Stimulated activated CD4-positive, alpha-beta T cell treated with anti-CD3 and anti-CD28 coated beads, Interleukin-4, amount 100 ng/mL, for 24 hours (primary cell): ENCODE measurements around the gene COX8C.

Source experiments
- DNase-seq: peaks from one replicate; pipeline ENCODE4 v3.0.0-alpha.2; 2020

COX8C gene, protein sequence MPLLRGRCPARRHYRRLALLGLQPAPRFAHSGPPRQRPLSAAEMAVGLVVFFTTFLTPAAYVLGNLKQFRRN

DNA sequence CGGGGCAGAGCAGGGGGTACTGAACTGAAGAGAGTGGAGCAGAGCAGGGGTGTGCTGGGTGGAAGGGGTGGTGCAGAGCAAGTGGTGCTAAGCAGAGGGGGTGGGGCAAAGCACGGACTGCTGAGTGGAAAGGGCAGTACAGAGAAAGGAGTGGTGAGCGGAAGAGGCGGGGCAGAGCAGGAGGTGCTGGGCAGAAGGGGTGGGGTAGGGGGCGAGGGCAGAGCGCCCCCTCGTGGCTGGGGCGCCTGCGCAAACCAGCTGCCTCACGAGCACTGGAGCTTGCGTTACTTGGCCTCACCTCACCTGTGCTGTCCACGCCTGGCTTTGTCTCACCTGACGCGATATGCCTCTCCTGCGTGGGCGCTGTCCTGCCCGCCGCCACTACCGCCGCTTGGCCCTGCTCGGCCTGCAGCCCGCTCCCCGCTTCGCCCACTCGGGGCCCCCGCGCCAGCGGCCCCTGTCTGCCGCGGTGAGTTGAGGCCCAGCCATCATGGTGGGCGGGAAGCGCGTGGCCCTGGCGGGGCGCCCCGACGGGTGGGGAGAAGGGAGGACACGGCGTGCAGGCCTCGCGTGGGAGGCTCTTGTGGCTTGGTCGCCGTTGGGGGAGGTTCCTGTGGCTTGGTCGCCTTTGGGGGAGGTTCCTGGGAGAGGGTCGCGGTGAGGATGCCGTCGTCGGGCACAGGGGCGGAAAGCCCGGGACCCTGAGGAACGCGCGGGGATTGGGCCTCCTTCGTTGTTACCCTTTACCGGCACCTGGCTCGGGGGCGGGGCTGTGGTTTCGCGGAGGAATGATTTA lies at the start of gene COX8C:
Gene COX8C, plus strand, starts transcription at position 257 of the 796 bp plus-strand sequence. Its CDS starts 87 bp downstream, at position 344.
- DNase-seq: no peak

DNA sequence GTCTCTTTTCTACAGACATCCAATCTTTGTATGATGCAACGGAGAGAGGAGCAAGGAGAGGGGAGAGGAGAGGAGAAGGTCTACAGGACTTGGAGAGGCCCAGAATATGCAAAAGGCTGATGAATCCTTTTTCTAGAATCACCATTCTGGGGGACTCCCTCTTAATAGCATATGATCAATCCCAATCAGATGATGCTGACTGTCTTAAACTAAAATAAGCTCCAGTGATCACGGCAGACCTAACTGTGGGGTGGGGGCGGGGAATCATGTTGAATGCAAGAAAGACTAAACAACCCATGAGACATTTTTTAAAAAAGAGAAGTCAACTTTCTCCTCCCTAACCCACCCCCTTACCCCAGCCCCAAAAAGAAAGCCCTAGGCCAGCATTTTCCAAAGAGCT lies 47.6 kb upstream of the COX8C start:
- DNase-seq: no peak

DNA sequence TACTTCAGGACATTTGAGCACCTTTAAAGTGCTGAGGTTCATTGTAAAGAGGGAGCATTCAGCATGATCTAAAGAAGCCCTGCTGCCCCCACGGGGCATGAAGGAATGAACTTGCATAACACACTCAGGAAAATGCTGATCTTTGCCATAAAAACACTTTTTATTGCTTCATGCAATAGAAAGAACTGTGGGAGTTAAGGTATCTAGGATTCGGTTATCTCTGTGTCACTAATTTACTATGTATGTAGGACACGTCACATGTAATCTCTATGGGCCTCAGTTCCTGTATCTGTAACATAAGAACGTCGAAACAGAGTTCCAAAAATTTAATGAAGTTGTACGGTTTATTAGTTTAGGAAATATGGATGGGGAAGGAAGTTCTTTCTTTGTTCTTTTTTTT lies 47.1 kb upstream of the COX8C start:
- no peak for DNase-seq

DNA sequence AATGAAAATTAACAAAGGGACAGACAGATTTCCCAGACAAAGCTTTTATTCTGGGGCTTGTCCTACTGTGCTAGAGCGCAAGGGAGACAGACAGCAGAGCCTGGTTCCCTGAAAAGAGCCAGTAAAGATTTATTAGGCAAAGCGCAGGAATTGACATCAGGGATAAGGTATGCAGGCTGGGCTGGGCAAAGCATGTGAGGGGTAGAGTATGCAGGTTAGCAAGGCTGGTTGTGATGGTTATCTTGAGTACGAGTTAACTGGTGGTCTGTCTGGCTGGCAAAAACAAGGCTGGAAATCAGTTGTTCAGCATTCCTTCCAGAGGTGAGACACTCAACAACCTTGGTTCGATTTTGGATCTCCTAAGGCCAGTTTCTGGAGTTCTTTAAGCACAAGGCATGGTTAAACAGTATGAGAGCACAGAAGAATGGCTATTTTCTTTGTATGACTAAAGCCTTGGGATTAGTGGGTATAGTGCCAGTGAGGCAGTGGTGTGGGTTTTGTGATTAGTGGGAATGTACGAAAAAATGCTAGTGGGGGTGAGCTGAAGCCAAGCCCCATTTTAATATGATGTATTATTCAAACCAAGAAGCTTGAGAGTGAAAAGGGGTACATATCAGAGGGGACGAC lies 45.0 kb upstream of the COX8C start:
- no peak for DNase-seq

DNA sequence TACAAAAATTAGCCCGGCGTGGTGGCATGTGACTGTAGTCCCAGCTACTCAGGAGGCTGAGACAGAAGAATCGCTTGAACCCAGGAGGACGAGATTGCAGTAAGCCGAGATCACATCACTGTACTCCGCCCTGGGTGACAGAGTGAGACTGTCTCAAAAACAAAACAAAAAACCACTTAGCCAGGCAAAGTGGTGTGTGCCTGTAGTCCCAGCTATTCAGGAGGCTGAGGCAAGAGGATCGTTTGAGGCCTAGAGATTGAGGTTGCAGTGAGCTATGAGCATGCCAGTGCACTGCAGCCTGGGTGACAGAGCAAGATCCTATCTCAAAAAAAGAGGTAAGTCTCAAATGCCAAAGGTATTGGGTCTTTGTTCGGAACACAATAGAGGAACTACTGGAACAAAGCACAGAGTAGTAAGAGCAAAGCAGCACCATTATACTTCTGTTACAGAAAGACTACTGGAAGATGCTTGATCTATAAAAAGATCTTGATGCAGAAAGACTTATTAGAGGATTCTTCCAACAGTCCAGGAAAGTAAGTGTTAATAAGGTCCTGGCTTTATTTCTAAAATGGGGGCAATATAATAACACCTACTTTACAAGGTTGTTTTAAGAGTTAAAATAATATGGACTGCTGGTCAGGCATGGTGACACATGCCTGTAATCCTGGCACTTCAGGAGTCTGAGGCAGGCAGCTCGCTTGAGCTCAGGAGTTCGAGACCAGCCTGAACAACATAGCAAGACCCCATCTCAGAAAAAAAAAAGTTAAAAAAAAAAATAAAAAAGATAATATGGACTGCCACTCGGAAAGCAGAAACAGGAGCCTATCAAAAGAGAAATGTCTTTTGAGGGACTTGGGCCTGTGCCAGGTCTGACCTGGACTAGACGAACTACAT lies 44.0 kb upstream of the COX8C start:
- no peak for DNase-seq

DNA sequence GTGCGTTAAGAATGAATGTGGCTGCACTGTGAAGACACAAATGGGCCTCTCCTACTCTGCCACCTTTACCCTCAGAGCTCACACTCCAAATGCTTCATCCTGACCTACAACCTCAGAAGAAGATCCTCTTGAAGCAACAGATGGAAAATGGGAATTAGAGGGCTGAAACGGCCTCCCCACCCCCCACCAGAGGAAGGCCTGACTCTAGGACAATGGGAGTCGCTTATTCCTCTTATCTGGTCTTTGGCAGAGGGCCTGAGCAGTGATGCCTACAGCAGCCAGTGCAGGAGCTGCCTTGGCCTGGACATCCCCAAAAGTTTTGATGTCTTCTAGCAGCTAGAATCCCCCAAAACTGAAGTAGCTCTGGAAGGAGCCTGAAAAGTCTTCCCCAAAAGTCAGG lies 43.3 kb upstream of the COX8C start:
- no peak for DNase-seq

DNA sequence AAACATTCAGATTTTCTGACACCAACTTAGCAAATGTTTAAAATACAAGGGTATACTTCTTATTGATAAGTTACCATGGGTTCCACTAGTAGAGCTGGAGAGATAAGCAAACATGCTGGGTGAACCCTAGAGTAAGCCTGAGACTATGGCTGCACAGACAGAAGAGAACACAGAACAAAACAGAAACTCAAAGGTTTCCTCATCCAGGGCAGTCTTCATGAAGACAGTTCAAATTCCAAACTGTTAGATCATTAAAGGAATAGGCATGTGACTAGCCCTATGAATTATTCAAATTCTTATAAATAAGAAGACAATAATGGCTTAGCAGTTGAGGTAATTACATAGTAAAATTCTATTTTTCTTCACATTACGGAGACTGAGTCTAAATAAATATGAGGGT lies 42.2 kb upstream of the COX8C start:
- no peak for DNase-seq

DNA sequence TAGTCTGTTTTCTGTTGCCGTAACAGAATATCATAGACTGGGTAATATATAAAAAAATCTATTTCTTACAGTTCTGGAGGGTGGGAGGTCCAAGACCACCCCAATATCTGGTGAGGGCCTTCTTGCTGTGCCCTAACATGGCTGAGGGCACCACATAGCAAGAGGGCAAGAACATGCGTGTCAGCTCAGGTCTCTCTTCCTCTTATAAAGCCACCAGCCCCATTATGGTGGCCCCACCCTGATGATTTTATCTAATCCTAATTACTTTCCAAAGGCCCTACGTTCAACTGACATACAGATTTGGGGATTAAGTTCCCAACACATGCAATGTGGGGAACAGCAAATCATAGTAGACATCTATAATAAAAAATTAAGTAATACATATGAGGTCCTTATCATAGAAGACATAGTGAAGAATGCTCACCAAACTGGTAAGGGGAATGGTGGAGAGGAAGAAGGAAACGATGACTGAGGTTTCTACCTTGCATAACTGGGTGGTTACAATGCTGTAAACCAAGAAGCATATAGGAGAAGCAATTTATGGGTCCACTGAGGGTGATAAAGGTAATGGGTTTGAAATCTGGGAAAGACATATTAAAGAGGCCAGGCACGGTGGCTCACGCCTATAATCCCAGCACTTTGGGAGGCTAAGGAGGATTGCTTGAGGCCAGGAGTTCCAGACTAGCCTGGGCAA lies 41.1 kb upstream of the COX8C start:
- no peak for DNase-seq

DNA sequence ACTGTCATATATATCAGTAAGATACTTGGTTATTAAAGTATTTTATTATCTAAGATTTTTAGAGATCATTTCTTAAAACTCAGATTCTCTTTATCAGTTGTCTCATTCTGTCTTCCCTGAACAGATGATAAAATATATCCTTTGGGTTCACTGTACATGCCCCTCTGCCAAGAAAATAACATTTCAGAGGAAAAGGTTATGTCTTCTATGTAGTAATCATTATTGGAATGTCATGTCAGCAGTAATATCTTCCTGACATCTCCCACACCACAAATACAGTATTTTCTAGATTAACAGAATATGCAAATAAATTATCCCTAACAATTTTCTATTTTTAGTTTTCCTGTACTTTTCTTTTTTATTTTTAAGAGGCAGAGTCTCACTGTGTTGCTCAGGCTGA lies 40.2 kb upstream of the COX8C start:
- DNase-seq: no peak

DNA sequence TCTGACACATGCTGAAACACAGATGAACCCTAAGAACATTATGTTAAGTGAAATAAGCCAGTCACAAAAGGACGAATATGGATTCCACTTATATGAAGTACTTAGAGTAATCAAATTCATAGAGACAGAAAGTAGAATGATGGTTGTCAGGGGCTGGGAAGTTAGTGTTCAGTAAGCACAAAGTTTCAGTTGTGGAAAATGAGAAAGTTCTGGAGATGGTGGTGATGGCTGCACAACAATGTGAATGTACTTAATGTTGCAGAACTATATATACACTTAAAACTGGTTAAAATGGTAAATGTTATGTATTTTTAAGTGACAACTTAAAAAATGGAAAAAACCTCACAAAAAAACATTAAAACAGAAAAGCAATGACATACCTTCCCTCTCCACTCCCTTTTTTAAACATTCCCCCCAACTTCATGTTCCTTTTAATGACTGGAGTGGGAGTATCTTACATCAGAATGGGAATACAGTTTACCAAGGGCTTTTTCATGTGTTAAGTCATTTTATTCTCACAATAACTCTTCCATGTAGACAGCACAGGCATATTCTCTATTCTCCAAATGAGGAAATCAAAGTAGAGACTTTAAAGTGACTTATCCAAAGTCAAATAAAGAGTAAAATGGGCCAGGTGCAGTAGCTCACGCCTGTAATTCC lies 38.2 kb upstream of the COX8C start:
- DNase-seq: no peak

DNA sequence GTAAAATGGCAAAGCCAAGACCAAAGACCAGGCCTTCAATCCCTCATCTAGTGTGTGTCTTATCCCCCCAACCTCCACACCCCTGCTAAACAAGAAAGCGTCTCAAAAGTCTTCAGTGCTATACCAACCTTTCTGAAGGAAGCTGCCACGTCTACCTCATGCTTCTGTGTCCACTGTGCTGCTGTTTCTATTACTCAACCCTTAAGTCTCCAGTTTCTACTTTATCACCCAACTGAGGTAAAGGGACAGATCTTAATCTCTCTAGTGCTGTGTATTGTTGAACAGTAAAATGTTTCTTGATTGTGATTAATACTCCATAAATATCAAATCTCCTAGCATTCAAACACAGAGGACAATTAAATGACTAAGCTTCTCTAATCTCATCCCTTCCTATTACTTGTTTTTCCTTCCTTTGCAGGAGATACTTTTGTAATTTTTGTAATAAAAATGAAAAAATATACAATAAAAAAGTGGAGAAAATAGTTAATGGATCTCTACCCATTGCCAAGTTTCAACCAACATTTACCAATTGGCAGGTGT lies 37.5 kb upstream of the COX8C start:
- DNase-seq: no peak

DNA sequence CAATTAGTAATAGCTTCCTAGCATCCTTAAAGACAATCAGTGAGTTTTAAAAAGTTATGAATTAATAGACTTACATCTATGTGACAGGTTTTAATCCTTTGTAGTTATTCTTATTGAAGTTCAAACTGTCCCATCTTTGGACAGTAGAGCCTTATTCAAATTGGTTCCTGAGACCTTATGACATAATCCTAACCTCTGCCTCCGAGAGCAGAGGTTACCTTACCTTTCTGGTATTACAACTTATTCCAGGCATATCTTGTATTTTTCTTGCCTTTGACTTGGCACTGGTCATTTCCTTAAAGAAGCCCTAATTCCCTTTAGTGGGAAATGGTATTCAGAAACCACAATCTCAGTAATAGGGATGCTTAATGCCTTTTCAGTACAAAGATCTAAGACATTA lies 35.9 kb upstream of the COX8C start:
- DNase-seq: no peak

DNA sequence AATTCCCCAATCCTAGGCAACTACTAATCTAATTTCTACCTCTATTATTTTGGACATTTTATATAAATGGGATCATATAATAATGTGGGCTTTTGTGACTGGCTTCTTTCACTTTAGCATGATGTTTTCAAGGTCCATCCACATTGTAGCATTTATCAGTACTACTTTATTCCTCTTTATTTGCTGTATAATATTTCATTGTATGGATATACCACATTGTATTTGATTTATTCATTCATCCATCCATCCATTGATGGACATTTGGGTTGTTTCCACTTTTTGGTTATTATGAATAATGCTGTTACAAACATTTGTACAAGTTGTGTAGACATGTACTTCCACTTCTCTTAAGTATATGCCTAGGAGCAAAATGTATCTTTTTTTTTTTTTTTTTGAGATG lies 31.4 kb upstream of the COX8C start:
- DNase-seq: no peak

DNA sequence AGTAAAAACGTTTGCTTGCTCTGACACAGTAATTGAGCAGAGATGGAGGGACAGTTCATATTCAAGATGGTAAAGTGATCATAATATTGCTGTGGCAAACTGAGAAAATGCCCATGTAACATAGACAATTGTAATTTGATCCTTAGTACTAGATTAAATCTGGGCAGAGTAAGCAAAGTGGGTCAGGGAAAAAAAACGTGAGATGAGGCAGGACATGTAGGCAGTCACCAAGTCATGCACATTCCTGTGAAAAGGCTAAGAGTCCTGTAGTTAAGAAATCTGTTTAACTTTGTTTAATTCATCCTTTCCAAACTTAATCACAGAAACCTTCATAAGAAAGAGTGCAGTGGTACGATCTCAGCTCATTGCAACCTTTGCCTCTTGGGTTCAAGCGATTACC lies 30.3 kb upstream of the COX8C start:
- no peak for DNase-seq

DNA sequence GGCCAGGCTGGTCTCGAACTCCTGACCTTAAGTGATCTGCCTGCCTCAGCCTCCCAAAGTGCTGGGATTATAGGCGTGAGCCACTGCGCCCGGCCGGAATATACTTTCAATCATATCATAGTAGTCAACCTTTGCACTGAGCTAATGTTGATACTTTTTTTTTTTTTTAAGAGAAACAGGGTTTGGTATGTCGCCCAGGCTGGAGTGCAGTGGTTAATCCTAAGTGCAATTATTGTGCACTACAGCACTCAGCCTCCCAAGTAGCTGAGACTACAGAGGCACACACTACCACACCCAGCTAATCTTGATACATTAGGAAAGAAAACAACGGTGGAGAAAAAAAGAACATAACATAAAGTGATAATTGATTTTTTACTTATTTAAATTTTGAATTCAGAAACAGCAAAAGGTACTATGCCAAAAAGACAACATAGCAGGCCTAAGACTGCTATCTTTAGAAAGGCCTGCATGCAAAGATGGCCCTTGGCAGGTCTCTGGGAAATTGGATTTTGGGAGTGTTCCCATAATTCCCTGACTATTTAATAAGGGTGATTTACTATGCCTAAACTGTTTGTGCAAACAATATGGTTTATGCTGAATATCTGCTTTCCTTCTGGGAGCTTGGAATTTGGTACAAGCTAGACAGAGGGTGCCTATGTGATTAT lies 29.6 kb upstream of the COX8C start:
- no peak for DNase-seq

DNA sequence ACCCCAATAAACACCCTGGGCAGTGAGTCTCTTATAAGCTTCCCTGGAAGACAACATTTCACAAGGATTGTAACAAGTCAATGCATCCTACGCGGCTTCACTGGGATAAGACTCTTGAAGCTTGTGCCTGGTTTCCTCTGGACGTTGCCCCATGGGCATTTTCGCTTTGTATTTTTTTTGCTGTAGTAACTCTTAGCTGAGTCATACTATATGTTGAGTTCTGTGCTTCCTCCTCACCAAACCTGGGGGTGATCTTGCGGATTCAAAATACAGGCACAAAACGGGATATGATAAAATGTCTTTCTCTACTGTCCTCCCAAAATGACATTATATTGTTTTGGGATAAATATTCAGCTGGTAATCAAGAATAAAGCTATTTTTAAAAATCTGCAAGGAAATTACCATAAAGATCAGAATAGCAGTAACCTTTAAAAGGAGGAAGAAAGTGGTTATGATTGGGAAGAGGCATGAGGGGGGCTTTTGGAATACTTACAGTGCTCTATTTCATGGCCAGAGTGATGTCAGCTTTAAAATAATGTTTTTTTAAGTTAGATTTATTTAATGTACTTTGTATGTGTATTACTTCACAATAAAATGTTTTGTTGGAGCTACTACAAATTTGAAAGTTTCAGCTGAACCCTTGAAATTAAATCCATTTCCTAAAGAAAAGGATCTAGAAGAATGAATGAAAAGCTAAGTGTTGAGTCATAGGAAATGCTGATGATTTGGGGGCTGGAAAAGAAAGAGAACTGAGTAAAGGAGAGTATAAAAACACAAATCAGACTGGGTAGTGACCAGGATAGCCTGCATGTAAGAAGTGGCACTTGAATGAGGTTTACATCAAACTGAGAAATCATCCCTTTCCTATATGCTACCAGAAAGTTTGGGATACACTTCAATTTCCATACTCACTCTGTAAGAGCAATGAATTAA lies 28.8 kb upstream of the COX8C start:
- DNase-seq: no peak

DNA sequence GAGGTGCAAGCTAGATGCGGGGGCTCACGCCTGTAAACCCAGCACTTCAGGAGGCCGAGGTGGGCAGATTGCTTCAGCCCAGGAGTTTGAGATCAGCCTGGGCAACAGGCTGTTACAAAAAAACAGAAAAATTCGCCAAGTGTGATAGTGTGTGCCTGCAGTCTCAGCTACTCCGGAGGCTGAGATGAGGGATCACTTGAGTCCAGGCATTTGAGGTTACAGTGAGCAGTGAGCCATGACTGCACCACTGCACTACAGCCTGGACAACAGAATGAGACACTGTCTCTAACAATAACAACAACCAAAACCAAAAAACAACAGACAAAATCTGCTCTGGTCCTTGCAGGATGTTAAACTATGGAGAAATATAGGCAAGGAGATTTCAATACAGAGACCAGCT lies 28.1 kb upstream of the COX8C start:
- DNase-seq: no peak

DNA sequence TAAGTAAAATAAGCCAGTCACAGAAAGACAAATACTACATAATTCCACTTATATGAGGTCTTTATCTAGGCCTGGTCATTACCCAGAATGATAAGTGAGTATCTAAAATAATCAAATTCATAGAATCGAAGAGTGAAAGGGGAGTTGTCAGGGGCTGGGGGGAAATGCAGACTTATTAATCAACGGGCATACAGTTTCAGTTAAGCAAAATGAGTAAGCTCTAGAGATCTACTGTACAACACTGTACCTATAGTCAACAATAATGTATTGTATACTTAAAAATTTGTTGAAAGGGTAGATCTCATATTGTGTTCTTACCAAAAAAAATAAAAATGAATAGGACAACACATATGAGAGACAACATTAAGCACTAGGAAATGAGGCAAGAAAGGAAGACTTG lies 27.5 kb upstream of the COX8C start:
- no peak for DNase-seq

DNA sequence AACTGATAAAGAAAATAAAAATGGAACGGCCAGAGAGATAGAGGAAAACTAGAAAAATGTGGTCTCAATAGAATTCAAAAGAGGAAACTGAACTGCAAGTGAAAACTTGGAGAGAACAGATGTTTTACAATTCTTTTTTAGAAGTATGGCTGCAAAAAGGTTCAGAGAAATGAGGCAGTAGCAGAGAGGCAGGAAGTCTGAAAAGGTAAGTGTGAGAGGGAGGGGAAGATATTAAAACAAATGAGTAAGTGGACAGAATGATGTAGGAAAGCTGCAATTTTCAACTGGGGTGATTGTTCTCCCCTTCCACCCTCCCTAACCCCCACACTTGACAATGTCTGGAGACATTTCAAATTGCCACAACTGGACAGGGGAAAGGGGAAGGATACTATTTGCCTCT lies 27.0 kb upstream of the COX8C start:
- DNase-seq: no peak

DNA sequence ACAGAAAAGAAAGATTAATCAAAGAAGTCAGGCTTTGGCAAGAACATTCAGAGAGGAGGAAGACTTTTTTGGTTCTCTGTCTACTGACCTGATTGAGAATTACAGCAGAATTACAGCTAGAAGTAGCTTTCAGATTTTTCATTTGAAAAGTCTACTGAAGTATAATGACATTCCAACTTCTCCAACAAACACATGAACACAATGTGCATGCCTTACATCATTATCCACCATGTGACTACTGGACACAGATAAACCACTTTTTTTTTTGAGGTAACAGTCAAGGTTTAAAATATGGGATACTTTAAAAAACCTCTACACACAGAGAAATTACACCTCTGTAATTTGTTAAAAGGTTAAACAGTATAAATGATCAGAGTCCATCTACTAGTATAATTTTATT lies 26.5 kb upstream of the COX8C start:
- DNase-seq: no peak
